Measurements from ENCODE around the gene MDK. TPM values are rescaled to one million over a fixed set of nuclear protein-coding genes. Genes with fewer than 3 reads are reported as not detected.

Gene MDK
- total RNA-seq, 2 donors from 2014 or later = 644 to 1,502 TPM

DNA sequence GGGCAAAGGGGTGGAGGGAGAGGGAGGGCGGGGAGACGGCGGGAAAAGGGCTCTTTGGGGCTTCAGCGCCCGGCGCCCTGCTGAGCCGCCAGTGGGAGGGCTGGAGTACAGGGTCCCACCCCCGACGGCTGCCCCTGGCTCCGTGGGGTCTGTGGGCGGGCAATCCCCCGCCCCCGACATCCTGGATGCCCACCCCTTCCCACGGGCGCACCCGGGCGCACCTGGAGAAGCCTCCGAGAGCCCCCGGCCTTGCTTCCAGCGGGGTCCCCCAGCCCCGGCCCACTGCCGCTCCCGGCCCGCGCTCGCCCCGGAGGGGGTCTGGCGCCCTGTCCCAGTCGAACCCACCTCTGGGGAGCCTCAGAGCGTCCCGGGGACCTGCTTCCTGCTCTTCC, 9.7 kb downstream of the MDK start:
- Histone ChIP-seq H3K4me1 (ENCODE audit: control insufficient read depth, insufficient read depth, low read length) (peaks cover 18% of the 10 kb centered on the region), H3K9me3 (ENCODE audit: control insufficient read depth, low read length) (no peaks in the 10 kb centered on the region), H3K36me3 (ENCODE audit: control insufficient read depth, insufficient read depth, low read length) (peaks cover 8% of the 10 kb centered on the region), H3K9ac (ENCODE audit: extremely low read depth, low read length, poor library complexity, severe bottlenecking) (no peak overlapping the region), H3K27ac (ENCODE audit: low read depth, low read length) (no peak overlapping the region), H3K4me3 (ENCODE audit: low read length) (no peak overlapping the region), H3K27me3 (ENCODE audit: control insufficient read depth, insufficient read depth, low read length, poor library complexity, severe bottlenecking) (peaks cover 58% of the 10 kb centered on the region)
- Mint-ChIP-seq H3K27ac (no peak overlapping the region), H3K36me3 (ENCODE audit: low read depth) (peaks cover 5% of the 10 kb centered on the region), H3K9me3 (no peaks in the 10 kb centered on the region), H3K27me3 (ENCODE audit: insufficient read depth) (peaks cover 66% of the 10 kb centered on the region), H3K4me1 (peaks cover 25% of the 10 kb centered on the region), H3K4me3 (peak overlapping the region; percentile 46)
- no peak for DNase-seq
- 5% methylated on average over 8 to 31 of the region's 31 CpGs for WGBS, 2 experiments (ENCODE audit: insufficient coverage in 1 of 2, insufficient read length in 1 of 2)
- TF ChIP-seq, protein P1, sequence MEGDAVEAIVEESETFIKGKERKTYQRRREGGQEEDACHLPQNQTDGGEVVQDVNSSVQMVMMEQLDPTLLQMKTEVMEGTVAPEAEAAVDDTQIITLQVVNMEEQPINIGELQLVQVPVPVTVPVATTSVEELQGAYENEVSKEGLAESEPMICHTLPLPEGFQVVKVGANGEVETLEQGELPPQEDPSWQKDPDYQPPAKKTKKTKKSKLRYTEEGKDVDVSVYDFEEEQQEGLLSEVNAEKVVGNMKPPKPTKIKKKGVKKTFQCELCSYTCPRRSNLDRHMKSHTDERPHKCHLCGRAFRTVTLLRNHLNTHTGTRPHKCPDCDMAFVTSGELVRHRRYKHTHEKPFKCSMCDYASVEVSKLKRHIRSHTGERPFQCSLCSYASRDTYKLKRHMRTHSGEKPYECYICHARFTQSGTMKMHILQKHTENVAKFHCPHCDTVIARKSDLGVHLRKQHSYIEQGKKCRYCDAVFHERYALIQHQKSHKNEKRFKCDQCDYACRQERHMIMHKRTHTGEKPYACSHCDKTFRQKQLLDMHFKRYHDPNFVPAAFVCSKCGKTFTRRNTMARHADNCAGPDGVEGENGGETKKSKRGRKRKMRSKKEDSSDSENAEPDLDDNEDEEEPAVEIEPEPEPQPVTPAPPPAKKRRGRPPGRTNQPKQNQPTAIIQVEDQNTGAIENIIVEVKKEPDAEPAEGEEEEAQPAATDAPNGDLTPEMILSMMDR (conservative IDR thresholded peaks at IDR 0.05) = no peak

DNA sequence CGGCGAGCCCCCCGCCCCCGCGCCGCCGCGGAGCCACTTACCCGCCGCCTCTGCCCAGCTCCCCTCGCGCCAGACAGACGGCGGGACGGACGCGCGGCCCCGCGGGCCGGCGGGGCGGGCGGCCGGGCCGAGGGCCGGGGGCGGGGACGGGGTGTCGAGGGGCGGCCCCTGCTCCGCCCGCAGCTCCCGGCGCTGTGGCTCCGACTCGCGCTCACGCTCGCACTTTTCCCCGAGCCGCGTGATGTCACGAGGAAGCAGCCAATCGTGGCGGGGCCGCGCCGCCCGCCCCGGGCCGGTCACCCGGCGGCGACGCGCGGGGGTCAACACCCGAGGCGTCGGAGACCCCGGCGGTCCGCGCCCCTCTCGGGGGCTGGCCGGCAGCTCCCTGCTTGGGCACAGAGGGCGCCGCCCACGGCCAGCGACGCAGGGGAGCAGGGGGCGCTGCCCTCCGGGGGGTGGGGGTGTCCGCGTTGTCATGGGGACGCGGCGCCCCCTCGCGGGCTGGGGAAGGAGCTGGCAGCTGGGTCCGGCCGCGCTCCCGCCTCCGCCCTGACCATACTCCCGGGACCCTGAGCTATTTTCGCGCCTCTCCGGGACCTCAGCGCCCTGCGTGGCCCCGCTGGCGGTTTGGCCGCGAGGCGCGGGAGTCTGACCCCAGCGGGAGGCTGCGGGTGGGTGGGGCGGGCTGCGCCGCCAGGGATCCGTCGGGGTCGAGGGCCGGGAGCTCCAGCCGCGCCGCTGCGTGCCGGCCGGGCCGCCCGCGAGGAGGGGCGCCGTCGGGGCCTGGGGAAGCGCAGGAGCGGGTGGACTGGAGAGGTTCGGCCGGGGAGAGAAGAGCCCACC, 10.3 kb downstream of the MDK start, which contains the start of gene CHRM4:
TSS of gene CHRM4 (minus strand) at position 199 of the 843 bp plus-strand sequence. CDS start 5,219 bp downstream, outside the sequence.
- H3K4me3 ChIP-seq (ENCODE audit: low read length) = peak within 1 kb of the TSS; percentile 79
- Mint-ChIP-seq H3K36me3 (ENCODE audit: low read depth) (peaks cover 11% of the 10 kb centered on the region), H3K4me3 (peak within 1 kb of the TSS; percentile 60), H3K27me3 (ENCODE audit: insufficient read depth) (peaks cover 60% of the 10 kb centered on the region), H3K4me1 (peaks cover 25% of the 10 kb centered on the region), H3K9me3 (no peaks in the 10 kb centered on the region), H3K27ac (no peak within 1 kb of the TSS)
- no peaks in the 10 kb centered on the region for H3K9me3 ChIP-seq (ENCODE audit: control insufficient read depth, low read length)
- WGBS, 2 experiments (ENCODE audit: insufficient coverage in 1 of 2, insufficient read length in 1 of 2) = 0 to 1% methylated on average over 6 to 123 of the region's 123 CpGs
- H3K4me1 ChIP-seq (ENCODE audit: control insufficient read depth, insufficient read depth, low read length) = peaks cover 18% of the 10 kb centered on the region
- no peak within 1 kb of the TSS for H3K9ac ChIP-seq (ENCODE audit: extremely low read depth, low read length, poor library complexity, severe bottlenecking)
- DNase-seq = peak; percentile 85
- peaks cover 52% of the 10 kb centered on the region for H3K27me3 ChIP-seq (ENCODE audit: control insufficient read depth, insufficient read depth, low read length, poor library complexity, severe bottlenecking)
- TF ChIP-seq, protein P1 (conservative IDR thresholded peaks at IDR 0.05) = peak; percentile 72
- peaks cover 14% of the 10 kb centered on the region for H3K36me3 ChIP-seq (ENCODE audit: control insufficient read depth, insufficient read depth, low read length)
- no peak within 1 kb of the TSS for H3K27ac ChIP-seq (ENCODE audit: low read depth, low read length)

DNA sequence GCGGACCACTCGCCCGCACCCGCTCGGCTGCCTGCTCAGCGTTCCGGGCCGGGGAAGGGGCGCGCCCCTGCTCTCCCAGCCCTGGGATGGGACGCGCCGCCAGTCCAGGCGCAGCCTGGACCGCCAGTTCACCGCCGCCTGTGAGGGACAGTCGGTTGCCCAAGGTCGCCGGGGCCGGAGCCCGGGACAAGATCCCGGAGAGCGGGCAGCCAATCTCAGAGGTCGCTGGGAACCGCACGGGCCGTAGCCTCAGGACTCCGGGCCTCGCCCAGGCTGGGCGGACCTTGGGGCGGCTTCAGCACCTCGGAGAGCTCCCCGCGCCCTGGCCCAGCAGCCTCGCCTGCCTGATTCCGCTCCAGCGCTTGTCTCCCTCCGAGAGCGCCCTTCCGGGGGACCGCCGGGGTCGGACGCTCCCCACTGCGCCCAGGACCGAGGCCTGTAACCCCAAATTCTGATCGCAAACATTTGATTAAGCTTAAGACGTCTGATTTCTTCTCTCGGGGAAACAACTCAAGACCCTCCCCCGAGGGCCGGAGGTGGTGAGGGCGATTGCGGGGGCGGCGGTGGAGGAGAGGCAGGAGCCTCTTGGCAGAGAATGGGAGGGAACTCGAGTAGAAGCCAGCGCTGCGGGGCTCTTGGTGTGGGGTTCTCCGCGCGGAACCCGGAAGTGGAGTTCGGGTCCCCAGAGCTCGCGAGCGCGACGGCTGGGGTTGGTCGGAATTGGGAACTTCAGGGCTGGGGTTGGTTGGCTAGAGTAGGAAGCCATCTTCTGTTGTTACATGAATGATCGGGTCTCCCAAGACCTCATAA, 11.2 kb downstream of the MDK start:
- Mint-ChIP-seq H3K27ac (no peak overlapping the region), H3K4me1 (peaks cover 22% of the 10 kb centered on the region), H3K27me3 (ENCODE audit: insufficient read depth) (peaks cover 52% of the 10 kb centered on the region), H3K9me3 (no peaks in the 10 kb centered on the region), H3K36me3 (ENCODE audit: low read depth) (peaks cover 17% of the 10 kb centered on the region), H3K4me3 (peak overlapping the region; percentile 60)
- Histone ChIP-seq H3K9ac (ENCODE audit: extremely low read depth, low read length, poor library complexity, severe bottlenecking) (no peak overlapping the region), H3K27ac (ENCODE audit: low read depth, low read length) (no peak overlapping the region), H3K4me3 (ENCODE audit: low read length) (peak overlapping the region; percentile 79), H3K9me3 (ENCODE audit: control insufficient read depth, low read length) (no peaks in the 10 kb centered on the region), H3K27me3 (ENCODE audit: control insufficient read depth, insufficient read depth, low read length, poor library complexity, severe bottlenecking) (peaks cover 44% of the 10 kb centered on the region), H3K36me3 (ENCODE audit: control insufficient read depth, insufficient read depth, low read length) (peaks cover 20% of the 10 kb centered on the region), H3K4me1 (ENCODE audit: control insufficient read depth, insufficient read depth, low read length) (peaks cover 13% of the 10 kb centered on the region)
- TF ChIP-seq, protein P1 (conservative IDR thresholded peaks at IDR 0.05) = peak; percentile 27
- 3 to 4% methylated on average over 37 to 71 of the region's 71 CpGs for WGBS, 2 experiments (ENCODE audit: insufficient coverage in 1 of 2, insufficient read length in 1 of 2)
- DNase-seq = peak; percentile 97

Measured in endodermal cell (in vitro differentiated cells).